DLD1 (cell line): ENCODE measurements around the gene ZDHHC16.
"Not testable (repeated sequence)": the region's sequence is repeated elsewhere in the genome, so short reads cannot be mapped to it uniquely, and the experiment has no call there.

Source experiments
- in situ Hi-C: cut with HindIII; loops from 2 replicates; pipeline ENCODE4 v1.10.0; 2017; ENCODE audit warnings: low sequenced_read_pairs

Gene ZDHHC16

DNA sequence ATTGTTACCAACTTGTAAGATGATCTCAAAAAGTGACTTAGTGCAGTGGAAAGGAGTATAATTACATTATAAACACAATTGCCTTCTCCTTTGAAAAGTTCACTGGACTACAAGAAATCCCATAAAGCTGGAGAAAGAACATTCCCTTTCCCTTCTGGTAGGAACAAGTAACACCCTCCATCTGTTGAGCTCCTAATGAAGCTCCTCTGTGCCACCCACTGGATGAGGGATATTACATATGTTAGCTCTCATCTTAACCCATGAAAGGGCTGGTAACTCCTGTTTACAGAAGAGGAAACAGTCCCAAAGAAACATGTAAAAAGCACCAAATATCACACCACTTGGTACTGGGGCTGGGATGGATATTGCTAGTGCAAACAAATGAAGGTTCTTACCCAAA lies 11.9 kb upstream of the ZDHHC16 start:
- in situ Hi-C loops: no loop called here

GRCh38 chr10:97434557-97434956 lies 11.4 kb upstream of the ZDHHC16 start:
- in situ Hi-C loops: no loop called here

- in situ Hi-C loops: no loop called here
Observed at GRCh38 chr10:97435211-97435610, 10.8 kb upstream of the ZDHHC16 start.

GRCh38 chr10:97442277-97442676 lies 3.7 kb upstream of the ZDHHC16 start:
- in situ Hi-C loops: no loop called here

DNA sequence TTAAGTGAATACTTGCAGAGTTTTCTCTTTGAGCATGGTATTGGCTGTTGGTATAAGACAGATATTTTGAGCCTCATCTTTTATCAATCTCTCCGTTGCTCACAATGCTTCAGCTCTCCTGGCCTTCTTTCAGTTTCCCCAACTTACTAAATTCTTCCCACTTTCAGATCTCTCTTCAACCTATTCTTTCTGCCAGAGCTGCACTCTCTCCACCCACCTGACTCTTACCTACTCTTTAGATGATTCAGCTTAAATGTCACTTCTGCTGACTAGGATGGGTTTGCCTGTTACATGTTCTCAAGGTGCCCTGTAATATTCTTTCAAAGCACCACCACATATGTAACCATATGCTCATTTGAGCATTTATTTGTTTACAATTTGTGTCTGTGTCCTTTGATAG lies 1.8 kb upstream of the ZDHHC16 start:
- in situ Hi-C loops: no loop called here

DNA sequence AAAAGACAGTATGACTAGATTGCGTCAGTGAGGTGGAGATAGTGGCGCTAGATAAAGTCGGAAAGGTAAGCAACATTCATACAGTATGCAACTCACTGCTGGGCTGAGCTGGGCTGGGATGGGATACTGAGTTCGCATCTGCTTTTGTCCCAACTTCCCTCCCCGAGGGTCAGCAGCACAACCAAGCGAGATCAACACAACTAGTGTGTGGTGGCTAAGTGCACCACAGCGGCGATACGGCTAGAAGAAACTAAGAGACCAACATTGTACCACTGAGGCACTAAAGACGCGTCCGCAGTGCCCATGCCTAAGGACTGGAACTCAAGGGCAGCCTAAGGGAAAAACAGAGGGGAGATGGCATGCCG lies 636 bp upstream of the ZDHHC16 start:
- in situ Hi-C loops: no loop called here

GRCh38 chr10:97450828-97451227 lies 4.9 kb downstream of the ZDHHC16 start:
- in situ Hi-C loops: no loop called here

GRCh38 chr10:97451605-97452004 lies 5.6 kb downstream of the ZDHHC16 start:
- in situ Hi-C loops: no loop called here

GRCh38 chr10:97452352-97452751 lies 6.4 kb downstream of the ZDHHC16 start:
- in situ Hi-C loops: no loop called here

DNA sequence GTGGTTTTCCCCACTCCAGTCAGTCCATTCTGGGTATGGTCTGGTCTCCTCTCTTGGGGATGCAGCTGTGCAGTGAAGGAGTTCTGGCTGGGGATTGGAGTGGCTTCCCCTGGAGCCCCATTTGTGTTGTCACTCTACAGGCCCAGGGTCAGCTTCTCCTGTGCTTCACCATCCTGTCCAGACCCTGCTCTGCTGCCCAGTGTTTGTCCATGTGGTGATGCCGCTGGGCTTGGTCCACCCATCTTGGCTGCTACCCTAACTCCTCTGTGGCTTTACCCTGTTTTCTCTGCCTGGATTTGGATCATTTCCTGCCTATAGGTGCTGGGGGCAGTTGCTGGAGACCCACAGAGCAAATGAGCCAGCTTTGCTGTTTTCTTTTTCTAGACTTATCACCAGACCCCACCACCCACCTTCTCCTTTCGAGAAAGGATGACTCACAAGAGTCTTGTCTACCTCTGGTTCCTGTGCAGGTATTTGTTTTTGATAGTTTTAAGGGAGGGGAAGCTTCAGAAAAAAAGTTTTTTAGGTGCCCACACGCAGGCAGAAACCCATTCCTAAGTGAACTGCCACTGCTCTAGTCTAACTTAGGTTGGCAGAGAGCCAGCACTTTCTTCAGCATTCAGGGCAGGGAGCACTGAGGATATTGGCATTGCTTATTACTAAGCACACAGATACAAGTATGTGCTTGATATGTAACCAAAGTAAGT lies 8.5 kb downstream of the ZDHHC16 start:
- in situ Hi-C loops: no loop called here

GRCh38 chr10:97456034-97456685 lies 10.2 kb downstream of the ZDHHC16 start:
- in situ Hi-C loops: no loop called here

- in situ Hi-C loops: no loop called here
Observed at GRCh38 chr10:97456686-97457065, 10.7 kb downstream of the ZDHHC16 start.

DNA sequence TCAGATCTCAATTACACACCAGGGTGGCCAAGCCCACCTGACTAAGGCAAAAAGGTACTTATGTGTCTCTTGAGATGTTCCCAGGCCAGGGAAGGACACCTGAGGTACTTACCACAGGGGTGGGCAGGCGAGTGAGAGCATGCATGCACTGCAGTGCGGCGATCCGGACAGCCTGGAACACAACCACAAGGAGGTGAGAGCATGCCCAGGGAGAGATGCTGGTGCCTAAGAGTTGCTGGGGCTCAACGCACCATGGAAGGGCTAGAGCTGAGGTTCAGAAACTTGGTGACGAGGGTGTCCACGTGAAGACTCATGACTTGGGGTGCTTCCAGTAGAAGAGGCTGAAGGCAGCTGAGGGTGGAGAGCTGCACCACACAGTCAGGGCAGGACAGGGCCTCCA lies 13.1 kb downstream of the ZDHHC16 start:
- in situ Hi-C loops: no loop called here

- in situ Hi-C loops: no loop called here
Observed at GRCh38 chr10:97459933-97460332, 14.0 kb downstream of the ZDHHC16 start.

GRCh38 chr10:97462309-97462708 lies 16.3 kb downstream of the ZDHHC16 start:
- in situ Hi-C loops: no loop called here

DNA sequence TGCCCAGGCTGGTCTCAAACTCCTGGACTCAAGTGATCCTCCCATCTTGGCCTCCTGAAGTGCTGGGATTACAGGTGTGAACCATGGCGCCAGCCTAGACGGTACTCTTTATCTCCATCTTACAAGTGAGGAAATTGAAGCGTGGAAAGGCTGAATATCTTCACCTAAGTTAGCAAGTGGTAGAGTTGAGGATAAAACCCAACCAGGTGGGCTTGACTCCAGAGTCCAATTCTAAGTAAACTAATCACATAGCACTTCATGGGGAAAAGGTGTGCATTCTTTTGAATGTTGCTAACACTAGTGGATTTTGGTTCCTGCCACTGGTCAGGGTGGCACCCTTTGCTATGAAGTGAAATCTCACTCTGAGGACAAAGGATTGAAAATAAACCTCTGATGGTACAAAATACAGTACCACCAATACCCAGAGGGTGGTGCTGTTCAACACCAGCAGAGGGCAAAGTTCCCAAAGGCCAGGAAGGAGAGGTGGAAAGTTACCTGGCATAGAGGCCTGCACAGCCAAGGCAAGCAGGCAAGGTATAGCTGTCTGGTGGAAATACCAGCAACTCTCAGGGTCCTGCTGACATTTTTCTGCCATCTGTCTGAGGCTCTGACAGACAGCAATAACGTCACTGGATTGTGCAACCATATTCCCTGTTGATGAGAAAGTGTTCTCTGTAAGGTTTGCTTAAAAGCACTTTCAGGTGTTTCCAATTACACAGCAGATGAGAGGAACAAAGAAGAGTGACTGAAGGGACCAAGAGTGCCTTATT lies 17.6 kb downstream of the ZDHHC16 start:
- in situ Hi-C loops: no loop called here

DNA sequence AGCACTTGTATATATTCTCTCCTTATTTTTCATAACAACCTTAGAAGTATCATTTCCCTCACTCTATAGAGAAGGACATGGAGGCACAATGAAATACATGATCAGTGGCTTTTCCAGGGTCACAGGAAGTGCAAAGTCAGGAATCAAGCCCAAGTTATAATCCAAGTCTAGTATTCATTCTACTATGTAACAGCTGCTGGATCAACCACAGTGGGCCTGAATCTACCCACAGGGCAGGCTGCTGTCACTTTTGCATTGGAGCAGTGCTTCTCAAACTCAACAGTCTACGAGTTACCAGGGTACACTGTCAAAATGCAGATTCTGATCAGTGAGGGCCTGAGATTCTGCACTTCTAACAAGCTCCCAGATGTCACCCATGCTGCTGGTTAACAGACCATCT lies 18.3 kb downstream of the ZDHHC16 start:
- in situ Hi-C loops: no loop called here

- in situ Hi-C loops: no loop called here
Observed at GRCh38 chr10:97465982-97466381, 20.0 kb downstream of the ZDHHC16 start.

DNA sequence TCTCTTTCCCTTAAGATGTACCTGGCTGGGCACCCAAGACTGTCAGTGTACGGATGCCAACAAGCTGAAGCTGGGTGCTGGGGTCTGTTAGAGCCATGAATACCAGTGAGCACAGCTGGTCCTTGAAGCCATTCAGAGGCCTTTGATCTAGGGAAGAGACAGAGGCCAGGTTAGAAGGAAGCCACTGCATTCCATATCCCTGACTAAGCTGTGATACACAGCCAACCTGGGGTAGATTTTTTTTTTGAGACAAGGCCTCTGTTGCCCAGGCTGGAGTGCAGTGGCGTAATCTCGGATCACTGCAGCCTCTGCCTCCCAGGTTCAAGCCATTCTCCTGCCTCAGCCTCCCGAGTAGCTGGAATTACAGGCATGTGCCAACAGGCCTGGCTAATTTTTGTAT lies 20.8 kb downstream of the ZDHHC16 start:
- in situ Hi-C loops: no loop called here

GRCh38 chr10:97468162-97468561 lies 22.2 kb downstream of the ZDHHC16 start:
- in situ Hi-C loops: no loop called here

- in situ Hi-C loops: not testable (repeated sequence)
Observed at GRCh38 chr10:97468781-97469180, 22.8 kb downstream of the ZDHHC16 start.

GRCh38 chr10:97474918-97475317 lies 28.9 kb downstream of the ZDHHC16 start:
- in situ Hi-C loops: no loop called here
